CD4-positive, alpha-beta memory T cell (primary cell): ENCODE data around the gene CALML5. TPM values are rescaled to one million over a fixed set of nuclear protein-coding genes. Genes with fewer than 3 reads are reported as not detected.

Experiments
- CTCF ChIA-PET: fragments of 350-600 bp; sonication (Branson Sonifier 250); formaldehyde crosslinking; loops from one replicate; lab custom pipeline; 2021; ENCODE audit warnings: inconsistent platforms; ENCODE audit not compliant: partially characterized antibody; lab: Charles Lee
- POLR2A ChIA-PET: fragments of 350-600 bp; sonication (Branson Sonifier 250); formaldehyde crosslinking; loops from one replicate; lab custom pipeline; 2021; ENCODE audit not compliant: partially characterized antibody; lab: Charles Lee
- DNase-seq, 5 donors: peaks; one replicate each; pipeline versions ENCODE4 v3.0.0 to v3.0.0-alpha.2; 2020 to 2022; ENCODE audit warnings: mixed read lengths in 1 of 5
- H3K27ac ChIP-seq: one replicate; pipeline ENCODE4 v1.7.0; 2013; ENCODE audit warnings: low read depth, low read length
- H3K27me3 ChIP-seq: 2 replicates; pipeline ENCODE4 v1.7.0; 2013; ENCODE audit warnings: mild to moderate bottlenecking, low read length, moderate library complexity; ENCODE audit not compliant: insufficient read depth
- H3K36me3 ChIP-seq: 2 replicates; pipeline ENCODE4 v1.7.0; 2013; ENCODE audit warnings: mild to moderate bottlenecking, low read length, moderate library complexity; ENCODE audit not compliant: insufficient read depth
- H3K4me1 ChIP-seq: 2 replicates; pipeline ENCODE4 v1.7.0; 2013; ENCODE audit warnings: mild to moderate bottlenecking, low read length, moderate library complexity; ENCODE audit not compliant: insufficient read depth
- H3K4me3 ChIP-seq, 2 donors: one replicate each; pipeline ENCODE4 v1.7.0; 2013; ENCODE audit warnings: low read length in 2 of 2, mild to moderate bottlenecking in 1 of 2
- H3K9me3 ChIP-seq, 2 donors: one replicate each; pipeline ENCODE4 v1.7.0; 2013; ENCODE audit warnings: low read length in 2 of 2, control low read depth in 1 of 2; ENCODE audit not compliant: control insufficient read depth in 1 of 2
- H3K27ac Mint-ChIP-seq, 7 donors: one replicate each; pipeline ENCODE4 v1.8.0; 2020 to 2021; ENCODE audit warnings: mixed read lengths in 7 of 7, mild to moderate bottlenecking in 6 of 7, inconsistent platforms in 3 of 7, moderate library complexity in 3 of 7
- H3K27me3 Mint-ChIP-seq, 2 donors: one replicate each; pipeline ENCODE4 v1.8.0; 2020 to 2021; ENCODE audit warnings: mixed read lengths in 2 of 2
- H3K36me3 Mint-ChIP-seq, 2 donors: one replicate each; pipeline ENCODE4 v1.8.0; 2020 to 2021; ENCODE audit warnings: mixed read lengths in 2 of 2, inconsistent platforms in 1 of 2, mild to moderate bottlenecking in 1 of 2
- H3K4me1 Mint-ChIP-seq, 4 donors: one replicate each; pipeline ENCODE4 v1.8.0; 2020 to 2021; ENCODE audit warnings: mixed read lengths in 4 of 4, mild to moderate bottlenecking in 1 of 4
- H3K4me3 Mint-ChIP-seq, 8 donors: one replicate each; pipeline ENCODE4 v1.8.0; 2020 to 2021; ENCODE audit warnings: mixed read lengths in 8 of 8, mild to moderate bottlenecking in 7 of 8, moderate library complexity in 6 of 8, inconsistent platforms in 3 of 8
- H3K9me3 Mint-ChIP-seq, 8 donors: one replicate each; pipeline ENCODE4 v1.8.0; 2020 to 2021; ENCODE audit warnings: mixed read lengths in 8 of 8, mild to moderate bottlenecking in 5 of 8, inconsistent platforms in 3 of 8, moderate library complexity in 1 of 8
- intact Hi-C: fragments of 100-400 bp; cut with micrococcal nuclease; formaldehyde crosslinking; loops from one replicate; pipeline ENCODE4 v1.15.1; 2023
- polyA plus RNA-seq, 2 donors: library from polyadenylated mRNA; unstranded; fragments of 300-500 nt; fragmentation: Illumina TruSeq; gene quantifications; one replicate each; pipeline ENCODE4 v1.2.3, GENCODE V29; 2021
- total RNA-seq, 2 experiments: library from RNA; stranded (reverse); gene quantifications; one replicate each; pipeline ENCODE4 v1.2.3, GENCODE V29; 2021

CALML5 gene
- total and polyA plus RNA-seq, 4 experiments from 2014 or later, result not detected

DNA sequence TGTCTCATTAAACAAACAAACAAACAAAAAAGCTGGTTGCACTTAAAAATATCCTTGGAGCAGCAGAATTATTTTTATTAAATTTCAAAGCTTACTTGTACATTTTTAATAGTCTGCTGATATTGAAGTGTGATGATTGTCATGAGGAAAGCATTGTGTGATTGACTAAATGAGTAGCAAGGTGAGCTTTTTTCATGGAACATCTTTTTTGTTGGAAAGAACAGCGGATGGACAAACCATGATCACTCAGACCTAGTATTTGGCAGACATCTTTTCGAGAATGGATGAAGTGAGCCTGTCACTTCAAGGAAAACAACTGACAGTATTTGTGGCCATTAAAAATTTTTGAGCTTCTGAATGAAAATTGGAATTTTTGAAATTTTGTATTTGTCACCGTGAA is 19.7 kb upstream of the CALML5 start:
- Mint-ChIP-seq H3K27ac (no peak overlapping the region), H3K9me3 (peaks cover 0 to 6% (median 0%) of the 10 kb centered on the region in 8 donors), H3K27me3 (peaks cover 0 to 2% of the 10 kb centered on the region in 2 donors), H3K4me1 (no peaks in the 10 kb centered on the region), H3K36me3 (no peaks in the 10 kb centered on the region), H3K4me3 (no peak overlapping the region)
- Histone ChIP-seq H3K27me3 (no peaks in the 10 kb centered on the region), H3K4me3 (no peak overlapping the region), H3K27ac (no peak overlapping the region), H3K4me1 (no peaks in the 10 kb centered on the region), H3K9me3 (no peaks in the 10 kb centered on the region), H3K36me3 (no peaks in the 10 kb centered on the region)
- CTCF ChIA-PET, result no interaction called here
- POLR2A ChIA-PET, result no interaction called here
- intact Hi-C loops, result no loop called here
- no peak for DNase-seq

GRCh38 chr10:5518143-5518542 is 18.8 kb upstream of the CALML5 start:
- Histone ChIP-seq H3K27me3 (no peaks in the 10 kb centered on the region), H3K4me1 (peaks cover 1% of the 10 kb centered on the region), H3K9me3 (no peaks in the 10 kb centered on the region), H3K27ac (no peak overlapping the region), H3K4me3 (no peak overlapping the region), H3K36me3 (no peaks in the 10 kb centered on the region)
- CTCF ChIA-PET, result no interaction called here
- peaks cover 0 to 6% (median 0%) of the 10 kb centered on the region in 8 donors for H3K9me3 Mint-ChIP-seq
- H3K4me1 Mint-ChIP-seq, result peaks cover 3 to 6% (median 4%) of the 10 kb centered on the region in 4 donors
- no peak for DNase-seq
- POLR2A ChIA-PET, result no interaction called here
- H3K36me3 Mint-ChIP-seq, result no peaks in the 10 kb centered on the region
- no peak overlapping the region for H3K27ac Mint-ChIP-seq
- intact Hi-C loops, result no loop called here
- peaks cover 2 to 4% of the 10 kb centered on the region in 2 donors for H3K27me3 Mint-ChIP-seq
- no peak overlapping the region for H3K4me3 Mint-ChIP-seq

GRCh38 chr10:5517546-5517945 is 18.2 kb upstream of the CALML5 start:
- H3K27ac ChIP-seq, result no peak overlapping the region
- H3K36me3 Mint-ChIP-seq, result no peaks in the 10 kb centered on the region
- peaks cover 5 to 7% of the 10 kb centered on the region in 2 donors for H3K27me3 Mint-ChIP-seq
- H3K36me3 ChIP-seq, result no peaks in the 10 kb centered on the region
- no peak overlapping the region for H3K4me3 ChIP-seq
- peaks cover 6% of the 10 kb centered on the region for H3K4me1 ChIP-seq
- peaks cover 6 to 11% (median 9%) of the 10 kb centered on the region in 4 donors for H3K4me1 Mint-ChIP-seq
- no peaks in the 10 kb centered on the region for H3K27me3 ChIP-seq
- POLR2A ChIA-PET, result no interaction called here
- peaks cover 0 to 6% (median 0%) of the 10 kb centered on the region in 8 donors for H3K9me3 Mint-ChIP-seq
- CTCF ChIA-PET, result no interaction called here
- intact Hi-C loops, result no loop called here
- H3K4me3 Mint-ChIP-seq, result no peak overlapping the region
- no peak overlapping the region for H3K27ac Mint-ChIP-seq
- no peak for DNase-seq
- no peaks in the 10 kb centered on the region for H3K9me3 ChIP-seq

- Histone ChIP-seq H3K9me3 (no peaks in the 10 kb centered on the region), H3K27me3 (no peaks in the 10 kb centered on the region), H3K4me1 (peaks cover 6% of the 10 kb centered on the region), H3K27ac (no peak overlapping the region), H3K4me3 (no peak overlapping the region), H3K36me3 (no peaks in the 10 kb centered on the region)
- Mint-ChIP-seq H3K9me3 (peaks cover 0 to 6% (median 0%) of the 10 kb centered on the region in 8 donors), H3K36me3 (no peaks in the 10 kb centered on the region), H3K4me3 (no peak overlapping the region), H3K27me3 (peaks cover 5 to 9% of the 10 kb centered on the region in 2 donors), H3K4me1 (peaks cover 6 to 11% (median 9%) of the 10 kb centered on the region in 4 donors), H3K27ac (peak overlapping the region in 1 of 7 donors; percentile 45)
- no peak for DNase-seq
- ChIA-PET CTCF (no interaction called here), POLR2A (no interaction called here)
- intact Hi-C loops, result no loop called here
Observed at GRCh38 chr10:5515948-5516761, 16.8 kb upstream of the CALML5 start.

DNA sequence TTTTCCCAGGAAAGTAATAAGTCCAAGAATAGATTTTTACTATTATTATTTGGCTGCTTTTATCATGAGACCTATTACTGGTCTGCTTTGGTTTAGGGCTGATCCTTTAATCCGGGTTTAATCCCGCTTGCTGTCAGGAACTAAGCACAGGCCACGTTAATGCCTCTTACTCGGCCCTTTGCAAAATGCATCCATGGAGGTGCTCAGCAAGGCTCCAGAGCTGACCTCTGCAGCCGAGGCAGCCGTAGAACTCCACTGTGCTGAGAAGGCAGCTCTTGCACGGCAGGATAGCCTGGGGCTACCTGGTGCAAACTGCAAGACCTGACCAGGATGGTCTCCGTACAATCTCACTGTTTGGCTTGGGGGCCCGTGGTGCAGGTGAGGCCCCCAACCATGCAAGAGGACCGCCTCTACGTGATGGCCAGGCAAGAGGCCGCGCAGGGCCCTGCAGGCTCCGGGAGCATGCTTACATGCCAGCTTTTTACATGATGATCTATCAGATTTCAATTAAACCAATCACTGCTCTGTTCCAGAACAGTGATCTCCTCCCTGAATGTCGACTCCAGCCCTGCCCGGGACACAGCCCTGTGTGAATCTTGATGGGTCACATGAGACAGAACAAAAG is 15.0 kb upstream of the CALML5 start:
- H3K27me3 ChIP-seq, result no peaks in the 10 kb centered on the region
- POLR2A ChIA-PET, result no interaction called here
- peaks cover 5 to 8% of the 10 kb centered on the region in 2 donors for H3K27me3 Mint-ChIP-seq
- H3K27ac Mint-ChIP-seq, result no peak overlapping the region
- DNase-seq, result no peak
- H3K4me3 Mint-ChIP-seq, result no peak overlapping the region
- H3K36me3 Mint-ChIP-seq, result no peaks in the 10 kb centered on the region
- no peaks in the 10 kb centered on the region for H3K9me3 ChIP-seq
- no peaks in the 10 kb centered on the region for H3K36me3 ChIP-seq
- intact Hi-C loops, result no loop called here
- H3K4me1 ChIP-seq, result peaks cover 6% of the 10 kb centered on the region
- H3K4me3 ChIP-seq, result no peak overlapping the region
- peaks cover 6 to 11% (median 9%) of the 10 kb centered on the region in 4 donors for H3K4me1 Mint-ChIP-seq
- CTCF ChIA-PET, result no interaction called here
- H3K27ac ChIP-seq, result no peak overlapping the region
- H3K9me3 Mint-ChIP-seq, result peaks cover 0 to 3% (median 0%) of the 10 kb centered on the region in 8 donors

DNA sequence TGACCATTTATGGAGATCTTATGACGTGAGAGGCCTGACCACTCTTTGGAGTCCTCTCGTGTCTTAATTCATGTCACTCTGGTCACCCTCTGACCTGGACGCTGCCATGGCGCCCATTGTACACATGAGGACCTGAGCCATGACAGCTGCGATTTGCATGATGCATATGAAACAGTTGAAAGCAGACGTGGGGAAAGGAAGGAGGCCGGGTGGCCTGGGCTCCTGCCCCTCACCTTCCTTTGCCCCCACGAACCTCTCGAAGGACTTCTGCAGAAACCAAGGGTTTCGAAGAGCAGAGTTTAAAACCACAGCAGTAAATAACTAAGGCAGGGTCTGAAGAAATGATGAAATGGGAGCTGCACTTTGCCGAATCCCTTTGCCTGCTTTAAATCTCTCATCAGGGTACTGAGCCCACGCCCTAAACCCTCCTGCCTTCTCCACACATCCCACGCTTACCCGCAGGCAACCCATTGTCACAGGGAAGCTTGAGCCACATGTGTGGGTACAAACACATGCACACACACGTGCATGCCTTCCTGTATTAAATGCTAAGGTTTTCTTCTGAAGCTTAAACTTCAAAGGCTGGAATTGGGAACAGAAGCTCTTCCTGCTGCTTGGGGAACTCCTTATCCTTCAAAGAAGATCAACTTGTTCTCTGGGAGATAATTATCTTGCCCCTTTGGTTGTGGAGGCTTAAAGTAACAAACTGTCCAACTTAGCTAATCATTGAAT is 13.7 kb upstream of the CALML5 start:
- intact Hi-C loops, result no loop called here
- Mint-ChIP-seq H3K4me3 (peak overlapping the region in 1 of 8 donors; percentile 51), H3K4me1 (peaks cover 6 to 11% (median 9%) of the 10 kb centered on the region in 4 donors), H3K36me3 (no peaks in the 10 kb centered on the region), H3K27ac (peak overlapping the region in 2 of 7 donors; percentile 15 to 34), H3K27me3 (peaks cover 5 to 8% of the 10 kb centered on the region in 2 donors), H3K9me3 (no peaks in the 10 kb centered on the region)
- H3K4me1 ChIP-seq, result peaks cover 6% of the 10 kb centered on the region
- H3K27ac ChIP-seq, result no peak overlapping the region
- CTCF ChIA-PET, result no interaction called here
- no peak for DNase-seq
- no peaks in the 10 kb centered on the region for H3K36me3 ChIP-seq
- H3K4me3 ChIP-seq, result no peak overlapping the region
- POLR2A ChIA-PET, result no interaction called here
- no peaks in the 10 kb centered on the region for H3K9me3 ChIP-seq
- no peaks in the 10 kb centered on the region for H3K27me3 ChIP-seq

DNA sequence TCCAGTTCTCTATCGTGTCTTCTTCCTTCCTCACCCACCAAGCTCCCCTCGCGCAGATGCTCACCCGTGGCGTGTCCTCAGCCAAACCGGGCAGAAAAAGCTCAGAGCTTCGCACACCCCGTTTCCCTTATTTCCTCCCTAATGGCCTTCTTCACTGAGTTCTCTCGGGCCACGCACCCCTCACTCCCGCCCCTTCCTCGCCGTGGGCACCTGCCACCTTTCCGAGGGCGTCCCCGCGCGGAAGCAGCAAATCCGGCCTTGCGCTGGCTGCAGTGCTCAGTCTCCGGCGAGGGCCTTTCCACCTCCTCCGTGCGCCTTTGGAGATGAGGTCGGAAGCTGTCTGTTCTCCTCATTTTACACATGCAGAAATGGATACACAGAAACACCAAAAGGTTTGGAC is 13.0 kb upstream of the CALML5 start:
- H3K4me1 Mint-ChIP-seq, result peaks cover 6 to 11% (median 9%) of the 10 kb centered on the region in 4 donors
- peaks cover 5 to 8% of the 10 kb centered on the region in 2 donors for H3K27me3 Mint-ChIP-seq
- CTCF ChIA-PET, result no interaction called here
- H3K36me3 Mint-ChIP-seq, result no peaks in the 10 kb centered on the region
- H3K27ac ChIP-seq, result no peak overlapping the region
- no peak overlapping the region for H3K4me3 Mint-ChIP-seq
- POLR2A ChIA-PET, result no interaction called here
- H3K36me3 ChIP-seq, result no peaks in the 10 kb centered on the region
- H3K27me3 ChIP-seq, result no peaks in the 10 kb centered on the region
- H3K4me3 ChIP-seq, result no peak overlapping the region
- H3K9me3 ChIP-seq, result no peaks in the 10 kb centered on the region
- H3K27ac Mint-ChIP-seq, result no peak overlapping the region
- peaks cover 6% of the 10 kb centered on the region for H3K4me1 ChIP-seq
- no peak for DNase-seq
- intact Hi-C loops, result no loop called here
- no peaks in the 10 kb centered on the region for H3K9me3 Mint-ChIP-seq
